Thyroid gland (tissue), 4 donors: ENCODE data around the gene FOXF1.

Source experiments
- CTCF ChIP-seq, 6 experiments: fragments of 200-600 bp in 3 of 6; fragments of 450-650 bp in 3 of 6; sonication (generic) in 3 of 6; IDR thresholded peaks; one replicate each; pipeline ENCODE4 v1.5.1; 2016 to 2019; ENCODE audit warnings: antibody characterized with exemption in 6 of 6, mild to moderate bottlenecking in 2 of 6, inconsistent platforms in 1 of 6, moderate library complexity in 1 of 6
- POLR2A ChIP-seq, 2 donors: fragments of 450-650 bp; IDR thresholded peaks; one replicate each; pipeline ENCODE4 v1.6.1; 2017; ENCODE audit warnings: antibody characterized with exemption in 2 of 2, mild to moderate bottlenecking in 2 of 2, moderate library complexity in 1 of 2

- no peak for TF ChIP-seq CTCF (IDR thresholded peaks at IDR 0.05)
- no peak for TF ChIP-seq POLR2A (IDR thresholded peaks at IDR 0.05)
Observed at GRCh38 chr16:86501989-86502855, 8.1 kb upstream of the FOXF1 start.
